ENCODE data around the gene ULK2. TPM values are rescaled to one million over a fixed set of nuclear protein-coding genes. Genes with fewer than 3 reads are reported as not detected.

ULK2 gene
- total RNA-seq, 1 experiment from 2014 or later = 22.8 TPM

DNA sequence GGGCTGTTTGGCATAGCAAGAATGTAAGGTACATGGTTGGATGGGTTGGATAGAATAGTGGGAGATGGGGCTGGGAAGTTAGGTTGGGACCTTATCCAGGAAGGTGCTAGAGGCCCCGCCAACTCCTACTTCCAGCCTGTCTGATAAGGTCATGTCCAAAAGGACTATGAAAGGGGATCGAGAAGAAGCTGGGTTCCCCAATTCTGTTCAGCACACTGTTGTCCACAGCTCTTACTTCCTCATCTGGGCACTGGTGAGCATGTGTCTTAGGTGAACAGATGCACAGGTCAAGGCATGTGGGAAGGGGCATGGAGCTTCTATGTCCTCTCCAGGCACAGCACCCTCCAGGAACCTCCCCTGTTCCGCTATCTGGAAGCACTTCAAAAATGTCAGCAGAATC is 5.6 kb upstream of the ULK2 start:
- no peak overlapping the region for H3K27ac ChIP-seq (ENCODE audit: low read length)
- no TSS peak for BruUV-seq (replicated peaks)
- TF ChIP-seq SIN3A (IDR thresholded peaks at IDR 0.05; ENCODE audit: borderline replicate concordance, insufficient read depth, low read depth, low read length) = no peak
- TF ChIP-seq, protein P1, sequence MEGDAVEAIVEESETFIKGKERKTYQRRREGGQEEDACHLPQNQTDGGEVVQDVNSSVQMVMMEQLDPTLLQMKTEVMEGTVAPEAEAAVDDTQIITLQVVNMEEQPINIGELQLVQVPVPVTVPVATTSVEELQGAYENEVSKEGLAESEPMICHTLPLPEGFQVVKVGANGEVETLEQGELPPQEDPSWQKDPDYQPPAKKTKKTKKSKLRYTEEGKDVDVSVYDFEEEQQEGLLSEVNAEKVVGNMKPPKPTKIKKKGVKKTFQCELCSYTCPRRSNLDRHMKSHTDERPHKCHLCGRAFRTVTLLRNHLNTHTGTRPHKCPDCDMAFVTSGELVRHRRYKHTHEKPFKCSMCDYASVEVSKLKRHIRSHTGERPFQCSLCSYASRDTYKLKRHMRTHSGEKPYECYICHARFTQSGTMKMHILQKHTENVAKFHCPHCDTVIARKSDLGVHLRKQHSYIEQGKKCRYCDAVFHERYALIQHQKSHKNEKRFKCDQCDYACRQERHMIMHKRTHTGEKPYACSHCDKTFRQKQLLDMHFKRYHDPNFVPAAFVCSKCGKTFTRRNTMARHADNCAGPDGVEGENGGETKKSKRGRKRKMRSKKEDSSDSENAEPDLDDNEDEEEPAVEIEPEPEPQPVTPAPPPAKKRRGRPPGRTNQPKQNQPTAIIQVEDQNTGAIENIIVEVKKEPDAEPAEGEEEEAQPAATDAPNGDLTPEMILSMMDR (IDR thresholded peaks at IDR 0.05) = no peak
- TF ChIP-seq TCF7L2 (IDR thresholded peaks at IDR 0.05; ENCODE audit: low read depth, low read length) = no peak
- TF ChIP-seq, protein P2, sequence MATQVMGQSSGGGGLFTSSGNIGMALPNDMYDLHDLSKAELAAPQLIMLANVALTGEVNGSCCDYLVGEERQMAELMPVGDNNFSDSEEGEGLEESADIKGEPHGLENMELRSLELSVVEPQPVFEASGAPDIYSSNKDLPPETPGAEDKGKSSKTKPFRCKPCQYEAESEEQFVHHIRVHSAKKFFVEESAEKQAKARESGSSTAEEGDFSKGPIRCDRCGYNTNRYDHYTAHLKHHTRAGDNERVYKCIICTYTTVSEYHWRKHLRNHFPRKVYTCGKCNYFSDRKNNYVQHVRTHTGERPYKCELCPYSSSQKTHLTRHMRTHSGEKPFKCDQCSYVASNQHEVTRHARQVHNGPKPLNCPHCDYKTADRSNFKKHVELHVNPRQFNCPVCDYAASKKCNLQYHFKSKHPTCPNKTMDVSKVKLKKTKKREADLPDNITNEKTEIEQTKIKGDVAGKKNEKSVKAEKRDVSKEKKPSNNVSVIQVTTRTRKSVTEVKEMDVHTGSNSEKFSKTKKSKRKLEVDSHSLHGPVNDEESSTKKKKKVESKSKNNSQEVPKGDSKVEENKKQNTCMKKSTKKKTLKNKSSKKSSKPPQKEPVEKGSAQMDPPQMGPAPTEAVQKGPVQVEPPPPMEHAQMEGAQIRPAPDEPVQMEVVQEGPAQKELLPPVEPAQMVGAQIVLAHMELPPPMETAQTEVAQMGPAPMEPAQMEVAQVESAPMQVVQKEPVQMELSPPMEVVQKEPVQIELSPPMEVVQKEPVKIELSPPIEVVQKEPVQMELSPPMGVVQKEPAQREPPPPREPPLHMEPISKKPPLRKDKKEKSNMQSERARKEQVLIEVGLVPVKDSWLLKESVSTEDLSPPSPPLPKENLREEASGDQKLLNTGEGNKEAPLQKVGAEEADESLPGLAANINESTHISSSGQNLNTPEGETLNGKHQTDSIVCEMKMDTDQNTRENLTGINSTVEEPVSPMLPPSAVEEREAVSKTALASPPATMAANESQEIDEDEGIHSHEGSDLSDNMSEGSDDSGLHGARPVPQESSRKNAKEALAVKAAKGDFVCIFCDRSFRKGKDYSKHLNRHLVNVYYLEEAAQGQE (IDR thresholded peaks at IDR 0.05; ENCODE audit: insufficient read depth in 1 of 2, low read depth in 2 of 2, low read length in 1 of 2) = no peak
- TF ChIP-seq POLR2AphosphoS5 (IDR thresholded peaks at IDR 0.05; ENCODE audit: low read depth, low read length) = no peak
- intact Hi-C loops (cut with micrococcal nuclease; ENCODE audit: unreplicated experiment) (no loop called here), in situ Hi-C loops (cut with HindIII; ENCODE audit: low pct_unique_long_range_greater_than_20kb, low sequenced_read_pairs) (no loop called here)
- no peaks in the 10 kb centered on the region for H3K36me3 ChIP-seq (ENCODE audit: control insufficient read depth, insufficient read depth, low read length)
- H3K4me1 ChIP-seq (ENCODE audit: control insufficient read depth, insufficient read depth, low read length) = no peaks in the 10 kb centered on the region
- H3K9me3 ChIP-seq (ENCODE audit: control insufficient read depth, insufficient read depth, low read depth, low read length) = no peaks in the 10 kb centered on the region
- DNase-seq (ENCODE audit: low read depth, low spot score) = no peak
- POLR2A ChIA-PET = no interaction called here
- H3K27me3 ChIP-seq (ENCODE audit: control insufficient read depth, insufficient read depth, low read length) = no peaks in the 10 kb centered on the region
- CTCF ChIA-PET = no interaction called here
- no peak overlapping the region for H3K4me3 ChIP-seq (ENCODE audit: low read depth in 2 of 2, low read length in 2 of 2)
- ATAC-seq = no peak

- Histone ChIP-seq H3K4me3 (ENCODE audit: low read depth in 2 of 2, low read length in 2 of 2) (peak overlapping the region; percentile 45 to 67), H3K27ac (ENCODE audit: low read length) (peak overlapping the region; percentile 69), H3K9me3 (ENCODE audit: control insufficient read depth, insufficient read depth, low read depth, low read length) (no peaks in the 10 kb centered on the region), H3K4me1 (ENCODE audit: control insufficient read depth, insufficient read depth, low read length) (peaks cover 9% of the 10 kb centered on the region), H3K36me3 (ENCODE audit: control insufficient read depth, insufficient read depth, low read length) (no peaks in the 10 kb centered on the region; the same call in 1 of the 2 replicates), H3K27me3 (ENCODE audit: control insufficient read depth, insufficient read depth, low read length) (no peaks in the 10 kb centered on the region)
- ATAC-seq = no peak
- BruUV-seq (replicated peaks) = no TSS peak
- POLR2A ChIA-PET = no interaction called here
- intact Hi-C loops (cut with micrococcal nuclease; ENCODE audit: unreplicated experiment) = no loop called here
- in situ Hi-C loops (cut with HindIII; ENCODE audit: low pct_unique_long_range_greater_than_20kb, low sequenced_read_pairs) = no loop called here
- no peak for TF ChIP-seq TCF7L2 (IDR thresholded peaks at IDR 0.05; ENCODE audit: low read depth, low read length)
- TF ChIP-seq, protein P1 (IDR thresholded peaks at IDR 0.05) = no peak; the same call in 1 of the 2 replicates
- TF ChIP-seq, protein P2 (IDR thresholded peaks at IDR 0.05; ENCODE audit: insufficient read depth in 1 of 2, low read depth in 2 of 2, low read length in 1 of 2) = no peak
- TF ChIP-seq SIN3A (IDR thresholded peaks at IDR 0.05; ENCODE audit: borderline replicate concordance, insufficient read depth, low read depth, low read length) = no peak
- CTCF ChIA-PET = no interaction called here
- DNase-seq (ENCODE audit: low read depth, low spot score) = no peak
Measured at GRCh38 chr17:19868079-19868395, 301 bp upstream of the ULK2 start.

Measured in Panc1 (cell line).